Activated CD8-positive, alpha-beta memory T cell treated with anti-CD3 and anti-CD28 coated beads, Interleukin-2, amount 50 U/mL, for 1 hour (primary cell): Measurements from ENCODE around the gene SLC16A14.

Experiments used
- DNase-seq: peaks from one replicate; pipeline ENCODE4 v3.0.0-alpha.2; 2020; ENCODE audit errors: extremely low read depth

The SLC16A14 gene

GRCh38 chr2:230042195-230042594 is 26.5 kb downstream of the SLC16A14 start:
- no peak for DNase-seq

GRCh38 chr2:230023313-230023712 is 45.4 kb downstream of the SLC16A14 start:
- no peak for DNase-seq

- DNase-seq, result no peak
These were observed 49.0 kb downstream of the SLC16A14 start for GRCh38 chr2:230019742-230020141.

- no peak for DNase-seq
These were observed 50.6 kb downstream of the SLC16A14 start for GRCh38 chr2:230018153-230018552.

- no peak for DNase-seq
These were observed 51.9 kb downstream of the SLC16A14 start for GRCh38 chr2:230016844-230017243.

GRCh38 chr2:230012267-230012884 is 56.3 kb downstream of the SLC16A14 start:
- no peak for DNase-seq

GRCh38 chr2:230011617-230012016 is 57.1 kb downstream of the SLC16A14 start:
- DNase-seq, result no peak

GRCh38 chr2:230010501-230010900 is 58.2 kb downstream of the SLC16A14 start:
- DNase-seq, result no peak

GRCh38 chr2:230008708-230009066 is 60.0 kb downstream of the SLC16A14 start:
- DNase-seq, result no peak

- peak; percentile 38 for DNase-seq
These were observed 60.6 kb downstream of the SLC16A14 start for GRCh38 chr2:230007931-230008707.

GRCh38 chr2:230000118-230000841 is 68.4 kb downstream of the SLC16A14 start:
- no peak for DNase-seq

GRCh38 chr2:229997565-229997964 is 71.2 kb downstream of the SLC16A14 start:
- DNase-seq, result no peak

GRCh38 chr2:229996320-229996719 is 72.4 kb downstream of the SLC16A14 start:
- DNase-seq, result no peak

- no peak for DNase-seq
These were observed 75.5 kb downstream of the SLC16A14 start for GRCh38 chr2:229993236-229993635.
